Measurements from ENCODE around the gene TPD52L3.

Gene TPD52L3

GRCh38 chr9:6328103-6328502 is at the start of gene TPD52L3:
TPD52L3 (plus strand) TSS chr9:6328375; CDS start chr9:6328596, 221 bp downstream.
- Histone ChIP-seq H3K27me3 (ENCODE audit: insufficient read depth, low read depth, severe bottlenecking) (no peaks in the 10 kb centered on the region), H3K27ac (no peak within 1 kb of the TSS), H3K36me3 (no peaks in the 10 kb centered on the region), H3K9me3 (ENCODE audit: severe bottlenecking) (no peaks in the 10 kb centered on the region), H3K4me3 (ENCODE audit: low read depth, low read length) (no peak within 1 kb of the TSS)
- DNase-seq = no peak
- TF ChIP-seq CTCF (IDR thresholded peaks at IDR 0.05; ENCODE audit: low read depth, low read length) = no peak

- H3K9me3 ChIP-seq (ENCODE audit: severe bottlenecking) = no peaks in the 10 kb centered on the region
- no peak for TF ChIP-seq CTCF (IDR thresholded peaks at IDR 0.05; ENCODE audit: low read depth, low read length)
- no peak overlapping the region for H3K27ac ChIP-seq
- peaks cover 2% of the 10 kb centered on the region for H3K27me3 ChIP-seq (ENCODE audit: insufficient read depth, low read depth, severe bottlenecking)
- H3K4me3 ChIP-seq (ENCODE audit: low read depth, low read length) = no peak overlapping the region
- DNase-seq = no peak
- no peaks in the 10 kb centered on the region for H3K36me3 ChIP-seq
These were observed 26.3 kb upstream of the TPD52L3 start for GRCh38 chr9:6301858-6302257.

GRCh38 chr9:6302417-6302816 is 25.8 kb upstream of the TPD52L3 start:
- no peak for TF ChIP-seq CTCF (IDR thresholded peaks at IDR 0.05; ENCODE audit: low read depth, low read length)
- H3K36me3 ChIP-seq = no peaks in the 10 kb centered on the region

GRCh38 chr9:6304232-6304631 is 23.9 kb upstream of the TPD52L3 start:
- no peaks in the 10 kb centered on the region for H3K9me3 ChIP-seq (ENCODE audit: severe bottlenecking)
- no peak for TF ChIP-seq CTCF (IDR thresholded peaks at IDR 0.05; ENCODE audit: low read depth, low read length)

More at GRCh38 chr9:6302417-6302816, 25.8 kb upstream of the TPD52L3 start:
- Histone ChIP-seq H3K27ac (no peak overlapping the region), H3K9me3 (ENCODE audit: severe bottlenecking) (no peaks in the 10 kb centered on the region), H3K27me3 (ENCODE audit: insufficient read depth, low read depth, severe bottlenecking) (peaks cover 2% of the 10 kb centered on the region), H3K4me3 (ENCODE audit: low read depth, low read length) (no peak overlapping the region)
- DNase-seq = no peak

GRCh38 chr9:6305954-6306563 is 22.1 kb upstream of the TPD52L3 start:
- no peak for DNase-seq
- no peak for TF ChIP-seq CTCF (IDR thresholded peaks at IDR 0.05; ENCODE audit: low read depth, low read length)
- Histone ChIP-seq H3K36me3 (no peaks in the 10 kb centered on the region), H3K4me3 (ENCODE audit: low read depth, low read length) (no peak overlapping the region), H3K27me3 (ENCODE audit: insufficient read depth, low read depth, severe bottlenecking) (peaks cover 2% of the 10 kb centered on the region), H3K9me3 (ENCODE audit: severe bottlenecking) (no peaks in the 10 kb centered on the region), H3K27ac (no peak overlapping the region)

More at GRCh38 chr9:6304232-6304631, 23.9 kb upstream of the TPD52L3 start:
- no peak overlapping the region for H3K4me3 ChIP-seq (ENCODE audit: low read depth, low read length)
- H3K27ac ChIP-seq = no peak overlapping the region
- no peaks in the 10 kb centered on the region for H3K36me3 ChIP-seq
- DNase-seq = no peak
- peaks cover 2% of the 10 kb centered on the region for H3K27me3 ChIP-seq (ENCODE audit: insufficient read depth, low read depth, severe bottlenecking)

- no peaks in the 10 kb centered on the region for H3K36me3 ChIP-seq
- no peak overlapping the region for H3K4me3 ChIP-seq (ENCODE audit: low read depth, low read length)
- no peak for TF ChIP-seq CTCF (IDR thresholded peaks at IDR 0.05; ENCODE audit: low read depth, low read length)
- H3K27ac ChIP-seq = no peak overlapping the region
- H3K9me3 ChIP-seq (ENCODE audit: severe bottlenecking) = no peaks in the 10 kb centered on the region
- DNase-seq = no peak
- peaks cover 2% of the 10 kb centered on the region for H3K27me3 ChIP-seq (ENCODE audit: insufficient read depth, low read depth, severe bottlenecking)
These were observed 20.6 kb upstream of the TPD52L3 start for GRCh38 chr9:6307551-6308096.
